Mesenteric fat pad (tissue), 1 donor: ENCODE results near the gene ACSM3. TPM values are rescaled to one million over a fixed set of nuclear protein-coding genes. Genes with fewer than 3 reads are reported as not detected.
"Not testable (repeated sequence)": the region's sequence is repeated elsewhere in the genome, so short reads cannot be mapped to it uniquely, and the experiment has no call there.

Experiments
- DNase-seq: peaks from one replicate; pipeline ENCODE4 v3.0.0-alpha.2; 2020; ENCODE audit warnings: low spot score
- total RNA-seq: library from RNA; stranded (reverse); fragmentation: NEBNext Ultra II Directional; extraction: Animal tissue kit (Norgen Biotek cat#: 25700); gene quantifications from one replicate; pipeline ENCODE4 v1.2.1, GENCODE V29; 2021
- donor health status: DM: yes; HTN: yes; CAD: no.

Gene ACSM3
- total RNA-seq, 1 donor from 2014 or later = 1.3 TPM

GRCh38 chr16:20755799-20756198 lies 8.0 kb upstream of the ACSM3 start:
- DNase-seq = not testable (repeated sequence)

DNA sequence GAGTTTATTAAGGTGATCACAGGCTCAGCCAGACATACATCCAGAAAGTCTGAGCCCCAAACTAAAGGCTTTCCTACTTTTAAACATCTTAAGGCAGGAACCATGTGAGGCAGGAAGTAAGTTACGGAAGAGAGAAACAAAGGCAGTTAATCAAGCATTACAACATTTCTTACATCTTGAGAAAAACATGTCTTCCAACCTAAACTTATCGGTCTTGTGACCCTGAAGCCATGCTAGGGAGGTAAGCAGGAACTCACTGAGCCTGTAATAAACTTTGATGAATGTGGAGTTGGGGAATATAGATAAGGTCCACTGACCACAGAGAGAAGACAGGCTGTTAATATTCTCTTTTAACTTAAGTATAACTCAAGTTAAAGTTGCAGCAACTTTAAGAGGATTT lies 3.5 kb upstream of the ACSM3 start:
- no peak for DNase-seq

DNA sequence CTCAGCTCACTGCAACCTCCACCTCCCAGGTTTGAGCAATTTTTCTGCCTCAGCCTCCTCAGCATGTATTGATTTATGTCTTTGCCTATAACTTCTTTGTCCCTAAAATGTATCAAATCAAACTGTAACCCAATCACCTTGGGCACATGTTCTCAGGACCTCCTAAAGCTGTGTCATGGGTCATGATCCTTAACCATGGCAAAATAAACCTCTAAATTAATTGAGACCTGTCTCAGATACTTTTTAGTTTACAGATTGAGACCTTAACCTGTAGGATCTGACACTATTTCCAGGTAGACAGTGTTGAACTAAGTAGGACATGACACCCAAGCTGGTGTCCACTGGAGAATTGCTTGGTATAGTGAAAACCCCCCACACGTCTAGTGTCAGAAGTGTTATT lies 2.6 kb upstream of the ACSM3 start:
- no peak for DNase-seq

DNA sequence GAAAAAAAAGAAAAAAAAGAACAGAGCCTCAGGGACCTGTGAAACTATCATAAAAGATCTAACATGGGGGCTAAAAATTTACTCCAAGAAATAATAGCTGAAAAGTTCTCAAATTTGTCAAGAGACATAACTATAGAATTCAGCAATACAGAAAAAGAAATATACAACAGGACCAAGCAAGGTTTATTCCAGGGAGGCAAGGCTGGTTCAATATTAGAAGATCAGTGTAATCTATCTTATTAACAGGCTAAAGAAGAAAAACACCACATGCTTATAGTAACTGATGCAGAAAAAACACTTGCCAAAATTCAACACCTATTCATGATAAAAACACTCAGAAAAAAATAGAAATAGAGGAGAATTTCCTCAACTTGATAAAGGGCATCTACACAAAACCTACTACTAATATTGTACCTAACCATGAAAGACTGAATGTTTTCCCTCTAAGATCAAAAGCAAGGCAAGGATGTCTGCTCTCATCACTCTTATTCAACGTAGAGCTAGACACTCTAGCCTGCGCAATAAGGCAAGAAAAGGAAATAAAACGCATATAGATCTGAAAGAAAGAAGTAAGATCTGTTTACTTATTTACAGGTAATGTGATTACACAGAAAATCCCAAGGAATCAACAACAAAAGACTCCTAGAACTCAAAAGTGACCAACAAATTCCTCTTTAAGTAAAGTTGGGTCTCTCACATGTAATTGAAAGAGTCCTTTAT lies 1.2 kb upstream of the ACSM3 start:
- no peak for DNase-seq

- not testable (repeated sequence) for DNase-seq
These were observed 634 bp downstream of the ACSM3 start for GRCh38 chr16:20764448-20764847.

DNA sequence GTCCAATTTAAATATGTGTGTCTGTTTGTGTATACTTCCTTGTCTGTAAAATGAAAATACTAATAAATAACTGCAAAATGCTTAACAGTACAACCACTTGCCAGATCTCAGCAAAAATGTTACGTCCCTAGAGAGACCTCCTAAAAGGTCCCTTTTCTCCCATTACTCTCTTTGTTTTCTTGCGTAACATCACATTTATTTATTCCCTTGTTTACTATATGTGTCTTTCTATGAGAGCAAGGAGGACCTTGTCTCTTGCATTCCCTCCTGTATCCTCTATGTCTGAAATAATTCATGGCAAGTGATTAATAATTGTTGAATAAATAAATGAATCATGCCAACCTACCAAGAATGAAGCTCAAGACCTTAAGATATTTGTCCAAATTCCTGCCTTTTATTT lies 1.9 kb downstream of the ACSM3 start:
- DNase-seq = no peak

- no peak for DNase-seq
These were observed 2.5 kb downstream of the ACSM3 start for GRCh38 chr16:20766294-20766693.

DNA sequence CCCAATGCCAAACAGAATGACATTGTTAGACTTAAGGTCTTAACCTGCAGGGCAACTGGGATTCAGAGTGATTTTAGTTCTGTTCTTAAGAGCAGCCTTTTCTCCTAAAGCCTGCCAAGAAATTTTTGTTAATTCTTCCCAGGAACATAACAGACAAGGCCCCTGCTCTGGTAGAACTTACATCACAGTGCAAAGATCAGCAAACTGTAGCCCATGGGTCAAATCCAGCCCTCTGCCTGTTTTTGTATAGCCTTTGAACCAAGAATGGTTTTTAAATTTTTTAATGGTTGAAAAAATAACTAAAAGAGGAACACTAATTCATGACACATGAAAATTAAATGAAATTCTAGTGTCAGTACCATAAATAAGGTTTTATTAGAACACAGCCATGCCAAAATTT lies 3.8 kb downstream of the ACSM3 start:
- no peak for DNase-seq

- no peak for DNase-seq
These were observed 4.3 kb downstream of the ACSM3 start for GRCh38 chr16:20768121-20768520.

DNA sequence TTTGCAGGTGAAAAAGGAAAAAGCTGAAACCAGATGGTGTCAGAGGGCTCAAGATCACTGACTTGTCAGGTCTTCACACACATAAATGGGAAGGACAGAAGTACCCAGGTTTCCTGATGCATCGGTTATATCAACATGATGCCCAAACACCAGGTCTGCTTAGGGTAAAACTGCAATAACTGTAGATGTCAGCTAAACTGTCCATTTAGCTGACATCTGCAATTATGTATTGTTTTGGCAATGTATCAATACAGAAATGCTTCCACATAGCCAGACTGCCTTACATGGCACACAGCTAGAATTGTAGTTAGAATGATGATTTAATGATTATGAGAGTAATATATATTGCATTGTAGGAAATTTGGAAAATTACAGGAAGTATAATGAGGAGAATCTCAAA lies 5.0 kb downstream of the ACSM3 start:
- DNase-seq = no peak

- no peak for DNase-seq
These were observed 9.9 kb downstream of the ACSM3 start for GRCh38 chr16:20773679-20774078.

- DNase-seq = no peak
These were observed 11.0 kb downstream of the ACSM3 start for GRCh38 chr16:20774703-20775362.

GRCh38 chr16:20781697-20782096 lies 17.9 kb downstream of the ACSM3 start:
- DNase-seq = no peak

DNA sequence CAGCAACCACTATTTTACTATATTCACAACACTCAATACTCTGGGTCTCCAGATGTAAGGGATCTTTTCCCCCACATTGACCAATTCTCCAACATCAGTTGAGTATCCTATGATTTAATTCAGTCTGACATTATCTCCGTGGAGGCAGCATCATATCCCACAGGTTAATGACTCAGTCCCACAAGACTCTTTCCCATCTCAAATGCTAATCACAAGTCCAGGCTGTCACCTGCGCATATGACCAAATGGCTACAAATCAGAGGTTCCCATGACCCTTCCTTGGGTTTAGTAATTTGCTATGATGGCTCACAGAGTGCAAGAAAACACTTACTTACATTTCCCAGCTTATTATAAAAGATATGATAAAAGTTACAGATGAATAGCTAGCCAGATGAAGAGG lies 18.7 kb downstream of the ACSM3 start:
- no peak for DNase-seq

DNA sequence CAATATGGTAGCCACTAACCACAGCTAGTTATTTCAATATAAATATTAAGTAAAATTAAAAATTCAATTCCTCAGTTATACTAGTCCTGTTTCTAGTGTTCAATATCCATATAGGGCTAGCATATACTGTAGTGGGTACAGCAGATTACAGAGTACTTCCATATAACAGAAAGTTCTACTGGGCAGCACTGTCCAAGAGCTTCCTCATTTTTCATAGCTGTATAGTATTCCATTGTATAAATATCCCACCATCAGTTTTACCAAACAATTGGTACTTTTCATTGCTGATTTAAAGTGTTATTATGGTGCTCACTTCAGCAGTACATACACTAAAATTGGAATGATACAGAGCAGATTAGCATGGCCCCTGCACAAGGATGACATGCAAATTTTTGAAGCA lies 20.4 kb downstream of the ACSM3 start:
- DNase-seq = no peak

GRCh38 chr16:20789130-20789529 lies 25.3 kb downstream of the ACSM3 start:
- no peak for DNase-seq

DNA sequence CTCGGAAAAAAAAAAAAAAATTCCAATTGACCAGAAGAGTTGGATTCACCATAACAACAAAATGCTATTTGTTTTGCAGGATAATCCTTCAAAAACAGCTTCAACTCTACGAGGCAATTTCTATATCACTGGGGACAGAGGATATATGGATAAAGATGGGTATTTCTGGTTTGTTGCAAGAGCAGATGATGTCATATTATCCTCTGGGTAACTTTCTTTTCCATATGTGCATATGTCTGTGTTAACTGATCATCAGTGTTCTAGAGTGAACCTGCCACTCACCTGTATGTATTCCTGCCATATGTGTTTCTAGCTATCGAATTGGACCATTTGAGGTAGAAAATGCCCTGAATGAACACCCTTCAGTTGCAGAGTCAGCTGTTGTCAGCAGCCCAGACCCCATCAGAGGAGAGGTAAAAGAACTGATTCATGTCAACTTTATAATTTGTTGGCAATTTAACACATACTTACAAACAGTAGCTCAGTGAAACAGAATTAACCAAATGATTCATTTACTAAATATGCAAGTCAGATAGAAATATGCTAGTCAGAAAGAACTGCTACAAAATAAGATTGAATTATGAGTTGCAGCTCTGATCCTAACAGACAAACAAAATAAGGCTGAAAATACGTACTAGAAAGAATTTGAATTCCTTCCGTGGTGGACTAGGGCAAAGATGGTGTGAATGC lies 28.3 kb downstream of the ACSM3 start:
- no peak for DNase-seq

GRCh38 chr16:20798364-20798763 lies 34.5 kb downstream of the ACSM3 start:
- DNase-seq = no peak

DNA sequence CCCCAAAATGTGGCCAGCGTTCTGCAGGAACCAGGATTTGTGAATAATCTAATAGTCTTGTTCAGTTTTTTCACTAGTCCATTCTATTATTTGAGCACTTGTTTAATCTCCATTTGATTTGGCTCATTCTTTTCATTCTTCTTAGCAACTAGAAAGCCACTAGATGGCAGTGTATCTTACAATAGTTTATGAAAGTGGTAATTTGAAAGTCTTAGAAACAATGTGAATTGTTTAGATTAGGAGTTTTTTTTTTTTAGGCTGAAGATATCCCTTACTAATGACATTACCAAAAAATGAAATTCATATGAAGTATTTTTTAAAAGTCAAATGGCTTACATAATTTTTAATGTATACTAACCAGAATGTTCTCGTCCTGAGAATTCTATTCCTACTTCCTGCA lies 35.8 kb downstream of the ACSM3 start:
- no peak for DNase-seq

DNA sequence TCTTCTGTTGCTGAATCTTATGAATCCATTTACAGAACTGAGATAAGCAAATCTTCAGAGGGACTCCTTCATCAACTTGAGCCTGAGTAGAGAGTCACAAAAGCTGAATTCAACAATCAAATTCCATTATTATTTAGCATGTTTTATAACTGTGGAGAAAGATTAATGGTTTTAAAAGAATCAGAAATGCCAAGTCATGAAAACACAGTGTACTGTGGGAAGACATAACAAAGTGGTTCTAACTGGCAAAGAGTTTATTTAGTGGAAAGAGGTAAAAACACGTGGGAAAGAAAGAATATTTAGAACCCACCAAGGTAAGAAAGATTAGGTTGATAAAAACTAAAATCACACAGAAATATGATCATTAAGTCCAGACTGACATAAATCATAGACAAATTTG lies 37.5 kb downstream of the ACSM3 start:
- no peak for DNase-seq

- DNase-seq = no peak
These were observed 39.4 kb downstream of the ACSM3 start for GRCh38 chr16:20803192-20803560.

DNA sequence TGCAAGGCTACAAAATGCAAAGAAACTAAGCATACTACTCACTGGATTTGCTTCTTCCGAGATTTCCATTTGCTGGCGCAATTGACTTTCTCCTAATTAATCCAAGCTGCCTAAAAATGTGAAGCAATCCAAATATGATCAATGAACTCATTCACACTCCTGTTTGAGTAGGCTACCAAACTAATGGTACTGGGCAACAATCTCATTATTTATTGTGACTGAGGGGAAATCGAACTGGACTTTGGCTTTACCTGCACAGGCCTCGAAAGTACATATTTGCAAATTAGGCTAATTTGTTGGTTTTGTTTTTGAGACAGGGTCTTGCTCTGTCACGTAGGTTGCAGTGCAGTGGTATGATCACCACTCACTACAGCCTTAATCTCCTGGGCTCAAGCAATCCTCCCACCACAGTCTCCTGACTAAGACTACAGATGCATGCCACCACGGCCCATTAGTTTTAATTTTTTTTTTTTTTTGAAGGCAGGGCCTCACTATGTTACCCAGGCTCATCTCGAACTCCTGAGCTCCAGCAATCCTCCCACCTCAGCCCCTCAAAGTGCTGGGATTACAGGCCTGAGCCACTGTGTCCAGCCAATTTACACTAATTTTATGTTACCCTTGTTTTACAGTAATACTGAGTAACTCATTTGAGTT lies 39.9 kb downstream of the ACSM3 start:
- no peak for DNase-seq
